Choroid plexus epithelial cell (primary cell): ENCODE data around the gene FAM185A.

Experiments used
- DNase-seq: peaks from one replicate; pipeline ENCODE4 v3.0.0-alpha.2; 2010; ENCODE audit warnings: low read depth
- H3K4me3 ChIP-seq: 2 replicates; pipeline ENCODE4 v1.5.1; 2011; ENCODE audit warnings: low read depth, mild to moderate bottlenecking, control low read depth, low read length, moderate library complexity
- TF ChIP-seq, protein P1 (sequence below): conservative IDR thresholded peaks from 2 replicates; pipeline ENCODE4 v1.5.1; 2011; ENCODE audit warnings: low read depth, mild to moderate bottlenecking, control low read depth, inconsistent platforms, low read length, moderate library complexity

FAM185A gene

DNA sequence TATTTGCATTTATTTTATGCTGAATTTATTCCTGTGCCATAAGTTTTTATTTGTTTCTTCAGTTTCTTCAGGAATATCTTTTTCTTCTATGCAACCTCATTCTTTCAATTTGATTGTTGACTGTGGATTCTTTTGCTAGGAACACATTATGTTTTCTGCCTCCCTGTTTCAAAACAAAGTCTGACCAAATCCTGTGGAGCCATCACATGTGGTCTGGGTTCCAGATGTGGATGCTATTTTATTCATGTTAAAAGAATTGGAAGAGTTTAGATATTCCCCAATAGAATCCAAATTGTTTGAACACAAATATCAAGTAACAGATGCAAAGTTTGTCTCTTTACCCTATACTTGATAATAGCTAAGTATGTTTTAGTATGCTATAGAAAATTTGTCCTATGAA, 107.2 kb downstream of the FAM185A start:
- TF ChIP-seq, protein P1, sequence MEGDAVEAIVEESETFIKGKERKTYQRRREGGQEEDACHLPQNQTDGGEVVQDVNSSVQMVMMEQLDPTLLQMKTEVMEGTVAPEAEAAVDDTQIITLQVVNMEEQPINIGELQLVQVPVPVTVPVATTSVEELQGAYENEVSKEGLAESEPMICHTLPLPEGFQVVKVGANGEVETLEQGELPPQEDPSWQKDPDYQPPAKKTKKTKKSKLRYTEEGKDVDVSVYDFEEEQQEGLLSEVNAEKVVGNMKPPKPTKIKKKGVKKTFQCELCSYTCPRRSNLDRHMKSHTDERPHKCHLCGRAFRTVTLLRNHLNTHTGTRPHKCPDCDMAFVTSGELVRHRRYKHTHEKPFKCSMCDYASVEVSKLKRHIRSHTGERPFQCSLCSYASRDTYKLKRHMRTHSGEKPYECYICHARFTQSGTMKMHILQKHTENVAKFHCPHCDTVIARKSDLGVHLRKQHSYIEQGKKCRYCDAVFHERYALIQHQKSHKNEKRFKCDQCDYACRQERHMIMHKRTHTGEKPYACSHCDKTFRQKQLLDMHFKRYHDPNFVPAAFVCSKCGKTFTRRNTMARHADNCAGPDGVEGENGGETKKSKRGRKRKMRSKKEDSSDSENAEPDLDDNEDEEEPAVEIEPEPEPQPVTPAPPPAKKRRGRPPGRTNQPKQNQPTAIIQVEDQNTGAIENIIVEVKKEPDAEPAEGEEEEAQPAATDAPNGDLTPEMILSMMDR: no peak
- peak; percentile 26 for DNase-seq
- no peak overlapping the region for H3K4me3 ChIP-seq
